Natural killer cell (primary cell): ENCODE results near the gene SLC16A10. TPM values are rescaled to one million over a fixed set of nuclear protein-coding genes. Genes with fewer than 3 reads are reported as not detected.

Source experiments
- ATAC-seq, 3 donors: fragments of 150-1000 bp in 2 of 3; fragments of 200-7000 bp in 1 of 3; cut with Tn5 transposase; 1 replicate in 1 of 3; 2 replicates in 2 of 3; pipeline ENCODE4 v1.10.0; 2021; ENCODE audit warnings: mild to moderate bottlenecking in 2 of 3, moderate library complexity in 2 of 3
- DNase-seq, 2 donors: peaks; one replicate each; pipeline versions ENCODE4 v3.0.0 to v3.0.0-alpha.2; 2013 to 2021; ENCODE audit warnings: mixed read lengths in 1 of 2
- H3K27ac ChIP-seq: one replicate; pipeline ENCODE4 v1.5.1; 2013; ENCODE audit warnings: mild to moderate bottlenecking, low read length
- H3K27me3 ChIP-seq: one replicate; pipeline ENCODE4 v1.6.1; 2013; ENCODE audit warnings: low read length; ENCODE audit not compliant: control insufficient read depth, insufficient read depth
- H3K36me3 ChIP-seq: one replicate; pipeline ENCODE4 v1.6.1; 2013; ENCODE audit warnings: low read length; ENCODE audit not compliant: control insufficient read depth, insufficient read depth
- H3K4me1 ChIP-seq: one replicate; pipeline ENCODE4 v1.6.1; 2013; ENCODE audit warnings: low read length; ENCODE audit not compliant: control insufficient read depth, insufficient read depth
- H3K4me3 ChIP-seq: one replicate; pipeline ENCODE4 v1.5.1; 2013; ENCODE audit warnings: low read length
- H3K9me3 ChIP-seq: one replicate; pipeline ENCODE4 v1.6.1; 2013; ENCODE audit warnings: low read length; ENCODE audit not compliant: control insufficient read depth, insufficient read depth
- H3K27ac Mint-ChIP-seq, 2 donors: one replicate each; pipeline ENCODE4 v1.8.0; 2022; ENCODE audit warnings: mild to moderate bottlenecking in 2 of 2, mixed read lengths in 2 of 2, moderate library complexity in 1 of 2
- H3K27me3 Mint-ChIP-seq, 2 donors: one replicate each; pipeline ENCODE4 v1.8.0; 2022; ENCODE audit warnings: low read depth in 2 of 2, mixed read lengths in 2 of 2
- H3K36me3 Mint-ChIP-seq: one replicate; pipeline ENCODE4 v1.8.0; 2022; ENCODE audit warnings: mixed read lengths
- H3K4me1 Mint-ChIP-seq, 2 donors: one replicate each; pipeline ENCODE4 v1.8.0; 2022; ENCODE audit warnings: mixed read lengths in 2 of 2
- H3K4me3 Mint-ChIP-seq: one replicate; pipeline ENCODE4 v1.8.0; 2022; ENCODE audit warnings: mild to moderate bottlenecking, moderate library complexity, mixed read lengths
- H3K9me3 Mint-ChIP-seq, 2 donors: one replicate each; pipeline ENCODE4 v1.8.0; 2022; ENCODE audit warnings: mixed read lengths in 2 of 2
- WGBS: methylation state at CpG from one replicate; pipeline ENCODE4 v1.1.7; 2013; ENCODE audit warnings: missing lambda C conversion rate; ENCODE audit not compliant: insufficient coverage; 5-methylcytosine and 5-hydroxymethylcytosine counted together
- intact Hi-C: fragments of 100-400 bp; cut with micrococcal nuclease; formaldehyde crosslinking; loops from one replicate; pipeline ENCODE4 v1.14.2; 2022
- total RNA-seq, 4 donors: library from RNA; stranded (reverse); fragments of 120-200 nt in 1 of 4; gene quantifications; one replicate each; pipeline versions ENCODE4 v1.2.3 to v1.2.4, GENCODE V29; 2013 to 2022
- TF ChIP-seq, protein P1 (sequence below): fragments of 200-600 bp; IDR thresholded peaks from one replicate; pipeline ENCODE4 v1.8.0; 2022; ENCODE audit warnings: antibody characterized with exemption

The SLC16A10 gene
- total RNA-seq, 3 donors from 2014 or later (not counting 1 experiment from before 2014, with no cell fraction given): 0.05 to 0.53 (median 0.18) TPM

DNA sequence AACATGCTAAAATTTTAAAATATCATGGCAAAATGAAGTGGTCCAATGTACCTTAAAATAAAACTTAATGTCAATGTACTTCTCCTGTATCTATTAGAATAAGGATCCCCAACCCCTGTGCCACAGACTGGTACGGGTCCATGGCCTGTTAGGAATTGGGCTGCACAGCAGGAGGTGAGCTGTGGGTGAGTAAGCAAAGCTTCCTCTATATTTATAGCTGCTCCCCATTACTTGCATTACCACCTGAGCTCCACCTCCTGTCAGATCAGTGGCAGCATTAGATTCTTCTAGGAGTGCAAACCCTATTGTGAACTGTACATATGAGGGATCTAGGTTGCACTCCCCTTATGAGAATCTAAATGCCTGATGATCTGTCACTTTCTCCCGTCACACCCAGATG, 86.0 kb downstream of the SLC16A10 start:
- Mint-ChIP-seq H3K27me3 (peaks cover 0 to 6% of the 10 kb centered on the region in 2 donors), H3K4me1 (no peaks in the 10 kb centered on the region), H3K4me3 (no peak overlapping the region), H3K27ac (no peak overlapping the region), H3K9me3 (no peaks in the 10 kb centered on the region), H3K36me3 (no peaks in the 10 kb centered on the region)
- TF ChIP-seq, protein P1, sequence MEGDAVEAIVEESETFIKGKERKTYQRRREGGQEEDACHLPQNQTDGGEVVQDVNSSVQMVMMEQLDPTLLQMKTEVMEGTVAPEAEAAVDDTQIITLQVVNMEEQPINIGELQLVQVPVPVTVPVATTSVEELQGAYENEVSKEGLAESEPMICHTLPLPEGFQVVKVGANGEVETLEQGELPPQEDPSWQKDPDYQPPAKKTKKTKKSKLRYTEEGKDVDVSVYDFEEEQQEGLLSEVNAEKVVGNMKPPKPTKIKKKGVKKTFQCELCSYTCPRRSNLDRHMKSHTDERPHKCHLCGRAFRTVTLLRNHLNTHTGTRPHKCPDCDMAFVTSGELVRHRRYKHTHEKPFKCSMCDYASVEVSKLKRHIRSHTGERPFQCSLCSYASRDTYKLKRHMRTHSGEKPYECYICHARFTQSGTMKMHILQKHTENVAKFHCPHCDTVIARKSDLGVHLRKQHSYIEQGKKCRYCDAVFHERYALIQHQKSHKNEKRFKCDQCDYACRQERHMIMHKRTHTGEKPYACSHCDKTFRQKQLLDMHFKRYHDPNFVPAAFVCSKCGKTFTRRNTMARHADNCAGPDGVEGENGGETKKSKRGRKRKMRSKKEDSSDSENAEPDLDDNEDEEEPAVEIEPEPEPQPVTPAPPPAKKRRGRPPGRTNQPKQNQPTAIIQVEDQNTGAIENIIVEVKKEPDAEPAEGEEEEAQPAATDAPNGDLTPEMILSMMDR: no peak
- whole genome bisulfite sequencing: 100% methylated on average over 1 of the region's 2 CpGs
- ATAC-seq (no peak), DNase-seq (peak in 1 of 2 donors; percentile 12)
- Histone ChIP-seq H3K4me1 (no peaks in the 10 kb centered on the region), H3K9me3 (no peaks in the 10 kb centered on the region), H3K27ac (no peak overlapping the region), H3K36me3 (no peaks in the 10 kb centered on the region), H3K4me3 (no peak overlapping the region), H3K27me3 (no peaks in the 10 kb centered on the region)
- intact Hi-C loops: no loop called here

DNA sequence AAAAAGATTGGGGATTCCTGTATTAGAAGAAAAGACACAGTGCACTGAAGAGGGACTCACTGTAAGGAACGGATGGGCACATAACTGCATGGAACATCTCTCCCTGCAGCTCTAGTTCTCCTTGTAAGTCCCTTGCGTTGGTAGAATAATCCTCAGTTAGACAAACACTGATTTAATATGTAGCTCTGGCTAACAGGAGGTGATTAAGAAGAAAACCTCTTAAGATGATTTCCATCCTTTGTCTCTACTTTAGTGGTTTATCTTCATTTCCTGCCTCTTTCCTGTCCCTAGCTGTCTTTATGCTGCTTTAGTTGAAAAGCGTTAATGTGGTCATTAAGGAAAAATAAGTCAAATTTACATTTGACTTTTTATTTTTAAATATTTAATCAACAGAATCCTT, 86.6 kb downstream of the SLC16A10 start:
- 44% methylated on average over 2 of the region's 3 CpGs for WGBS
- Mint-ChIP-seq H3K27me3 (peaks cover 0 to 6% of the 10 kb centered on the region in 2 donors), H3K27ac (no peak overlapping the region), H3K36me3 (no peaks in the 10 kb centered on the region), H3K4me3 (no peak overlapping the region), H3K4me1 (no peaks in the 10 kb centered on the region), H3K9me3 (no peaks in the 10 kb centered on the region)
- Histone ChIP-seq H3K4me3 (no peak overlapping the region), H3K36me3 (no peaks in the 10 kb centered on the region), H3K9me3 (no peaks in the 10 kb centered on the region), H3K27me3 (no peaks in the 10 kb centered on the region), H3K27ac (no peak overlapping the region), H3K4me1 (no peaks in the 10 kb centered on the region)
- DNase-seq (peak in 1 of 2 donors; percentile 12), ATAC-seq (no peak)
- TF ChIP-seq, protein P1: no peak
- intact Hi-C loops: no loop called here

DNA sequence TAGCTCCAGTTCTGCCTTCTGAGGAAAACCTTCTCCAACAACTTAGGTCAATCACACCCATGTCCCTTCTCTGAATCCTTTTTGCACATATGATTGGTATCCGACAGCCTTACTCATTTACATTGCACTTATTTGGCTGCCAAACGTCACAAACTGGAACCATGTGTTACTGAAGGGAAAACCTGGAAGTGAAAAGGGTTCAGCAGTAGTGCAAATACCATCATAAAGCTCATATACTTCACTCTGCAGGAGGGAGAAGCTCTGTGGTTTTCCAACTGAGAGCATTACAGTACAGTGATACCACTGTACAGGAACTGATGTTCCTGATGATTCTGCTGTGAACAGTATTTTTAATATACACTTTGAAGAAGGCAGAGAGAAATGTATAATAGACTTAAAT, 87.8 kb downstream of the SLC16A10 start:
- H3K27me3 Mint-ChIP-seq: peaks cover 2 to 6% of the 10 kb centered on the region in 2 donors
- H3K9me3 Mint-ChIP-seq: no peaks in the 10 kb centered on the region
- Histone ChIP-seq H3K4me1 (no peaks in the 10 kb centered on the region), H3K4me3 (no peak overlapping the region), H3K27ac (no peak overlapping the region), H3K36me3 (no peaks in the 10 kb centered on the region), H3K9me3 (no peaks in the 10 kb centered on the region), H3K27me3 (no peaks in the 10 kb centered on the region)
- no peak overlapping the region for H3K27ac Mint-ChIP-seq
- H3K36me3 Mint-ChIP-seq: no peaks in the 10 kb centered on the region
- 80% methylated on average over 2 of the region's 2 CpGs for WGBS
- ATAC-seq (no peak), DNase-seq (no peak)
- TF ChIP-seq, protein P1: no peak
- intact Hi-C loops: no loop called here
- H3K4me3 Mint-ChIP-seq: no peak overlapping the region
- H3K4me1 Mint-ChIP-seq: no peaks in the 10 kb centered on the region

DNA sequence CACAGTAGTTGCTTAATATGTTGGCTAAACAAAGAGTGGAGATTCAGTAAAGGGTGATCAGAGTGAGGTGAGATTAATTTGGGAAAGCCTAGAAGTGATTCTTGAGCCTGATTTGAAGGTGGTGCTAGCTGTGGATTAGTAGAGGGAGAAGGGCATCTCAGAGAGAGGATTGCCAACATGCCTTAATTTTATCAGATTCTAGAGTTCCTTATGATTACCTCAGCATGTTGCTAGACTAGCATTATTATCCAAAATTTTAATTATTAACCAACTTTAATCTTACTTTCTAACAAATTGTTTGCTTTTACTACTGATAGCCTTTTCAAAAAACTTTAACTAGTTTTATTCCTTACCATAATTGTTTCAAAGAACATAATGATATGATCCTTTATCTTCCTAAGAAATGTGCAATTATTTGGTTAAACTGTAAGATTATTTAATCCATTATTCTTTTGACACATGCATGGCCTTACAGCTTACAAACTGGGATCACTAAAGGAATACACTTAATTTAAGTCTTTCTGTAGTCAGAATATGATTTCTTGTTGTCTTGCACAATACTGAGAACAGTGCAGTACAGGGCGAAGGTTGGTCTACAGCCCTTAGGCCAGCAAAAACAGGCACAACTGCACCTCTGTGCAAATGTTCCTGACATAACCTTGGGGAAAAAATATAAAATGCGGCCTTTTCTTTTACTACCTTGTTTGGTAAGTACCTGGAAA, 88.9 kb downstream of the SLC16A10 start:
- Mint-ChIP-seq H3K9me3 (no peaks in the 10 kb centered on the region), H3K4me3 (no peak overlapping the region), H3K27me3 (peaks cover 2 to 6% of the 10 kb centered on the region in 2 donors), H3K4me1 (no peaks in the 10 kb centered on the region), H3K36me3 (no peaks in the 10 kb centered on the region), H3K27ac (no peak overlapping the region)
- no peaks in the 10 kb centered on the region for H3K27me3 ChIP-seq
- no peak overlapping the region for H3K4me3 ChIP-seq
- DNase-seq (no peak), ATAC-seq (no peak)
- no peaks in the 10 kb centered on the region for H3K4me1 ChIP-seq
- 100% methylated on average over 2 of the region's 2 CpGs for WGBS
- H3K36me3 ChIP-seq: no peaks in the 10 kb centered on the region
- no peak overlapping the region for H3K27ac ChIP-seq
- H3K9me3 ChIP-seq: no peaks in the 10 kb centered on the region
- TF ChIP-seq, protein P1: no peak
- intact Hi-C loops: no loop called here
